Measurements from ENCODE around the gene AFDN. TPM values are rescaled to one million over a fixed set of nuclear protein-coding genes. Genes with fewer than 3 reads are reported as not detected.

Gene AFDN
- total RNA-seq, 6 donors from 2014 or later = 149 to 517 (median 265) TPM

GRCh38 chr6:167896648-167897047 lies 69.9 kb downstream of the AFDN start:
- DNase-seq (no peak), ATAC-seq (ENCODE audit: low FRiP score in 2 of 2) (no peak)
- Histone ChIP-seq H3K27ac (peak overlapping the region in 1 of 4 donors; percentile 28), H3K4me1 (peaks cover 0 to 10% (median 0%) of the 10 kb centered on the region in 4 donors), H3K4me3 (no peak overlapping the region), H3K36me3 (peaks cover 0 to 42% (median 6%) of the 10 kb centered on the region in 4 donors), H3K27me3 (no peaks in the 10 kb centered on the region), H3K9me3 (no peaks in the 10 kb centered on the region)
- 77 to 81% methylated on average over 4 of the region's 4 CpGs for WGBS, 2 donors
- TF ChIP-seq CTCF (IDR thresholded peaks at IDR 0.05) (no peak), POLR2AphosphoS5 (IDR thresholded peaks at IDR 0.05) (no peak), EP300 (IDR thresholded peaks at IDR 0.05) (no peak)

- Histone ChIP-seq H3K27me3 (no peaks in the 10 kb centered on the region), H3K4me3 (no peak overlapping the region), H3K36me3 (peaks cover 0 to 50% (median 10%) of the 10 kb centered on the region in 4 donors), H3K4me1 (peaks cover 0 to 13% (median 0%) of the 10 kb centered on the region in 4 donors), H3K27ac (peak overlapping the region in 1 of 4 donors; percentile 5), H3K9me3 (no peaks in the 10 kb centered on the region)
- WGBS, 2 donors = 82 to 86% methylated on average over 3 of the region's 3 CpGs
- TF ChIP-seq POLR2A (IDR thresholded peaks at IDR 0.05) (no peak), CTCF (IDR thresholded peaks at IDR 0.05) (peak; percentile 49 to 74 (median 70)), POLR2AphosphoS5 (IDR thresholded peaks at IDR 0.05) (no peak), EP300 (IDR thresholded peaks at IDR 0.05) (no peak)
- ATAC-seq (ENCODE audit: low FRiP score in 2 of 2) (peak in 1 of 2 donors; percentile 60), DNase-seq (no peak)
Observed at GRCh38 chr6:167898673-167899311, 72.1 kb downstream of the AFDN start.

GRCh38 chr6:167904791-167905190 lies 78.1 kb downstream of the AFDN start:
- DNase-seq = no peak
- peaks cover 0 to 45% (median 9%) of the 10 kb centered on the region in 4 donors for H3K36me3 ChIP-seq
- WGBS, 2 donors = 84 to 85% methylated on average over 5 of the region's 5 CpGs

GRCh38 chr6:167906899-167907298 lies 80.2 kb downstream of the AFDN start:
- Histone ChIP-seq H3K4me1 (peaks cover 0 to 16% (median 0%) of the 10 kb centered on the region in 4 donors), H3K36me3 (peaks cover 0 to 52% (median 11%) of the 10 kb centered on the region in 4 donors), H3K4me3 (peak overlapping the region in 3 of 4 donors; percentile 9 to 23 (median 11)), H3K27ac (peak overlapping the region; percentile 21 to 84 (median 64)), H3K9me3 (no peaks in the 10 kb centered on the region), H3K27me3 (no peaks in the 10 kb centered on the region)
- ATAC-seq (ENCODE audit: low FRiP score in 2 of 2) (peak; percentile 61 to 85), DNase-seq (peak in 1 of 2 donors; percentile 66)
- 47% methylated on average over 10 of the region's 10 CpGs for WGBS, 2 donors
- TF ChIP-seq POLR2AphosphoS5 (IDR thresholded peaks at IDR 0.05) (peak; percentile 77 to 85), POLR2A (IDR thresholded peaks at IDR 0.05) (peak in 1 of 4 donors; percentile 29), CTCF (IDR thresholded peaks at IDR 0.05) (peak in 1 of 6 experiments; percentile 38), EP300 (IDR thresholded peaks at IDR 0.05) (peak in 2 of 4 donors; percentile 90 to 94)

More at GRCh38 chr6:167904791-167905190, 78.1 kb downstream of the AFDN start:
- no peak for ATAC-seq (ENCODE audit: low FRiP score in 2 of 2)
- TF ChIP-seq POLR2A (IDR thresholded peaks at IDR 0.05) (no peak), POLR2AphosphoS5 (IDR thresholded peaks at IDR 0.05) (no peak), CTCF (IDR thresholded peaks at IDR 0.05) (no peak), EP300 (IDR thresholded peaks at IDR 0.05) (no peak)
- Histone ChIP-seq H3K4me1 (peaks cover 0 to 16% (median 0%) of the 10 kb centered on the region in 4 donors), H3K27ac (peak overlapping the region in 1 of 4 donors; percentile 19), H3K9me3 (no peaks in the 10 kb centered on the region), H3K27me3 (no peaks in the 10 kb centered on the region), H3K4me3 (no peak overlapping the region)

Measured in upper lobe of left lung (tissue), 6 donors.